Body of pancreas (tissue), 4 donors: ENCODE data around the gene ZFAND3. TPM values are rescaled to one million over a fixed set of nuclear protein-coding genes. Genes with fewer than 3 reads are reported as not detected.

ENCODE experiments used
- ATAC-seq: fragments of 150-250 bp; one replicate; pipeline ENCODE4 v1.9.1; 2016
- DNase-seq, 4 donors: peaks; one replicate each; pipeline ENCODE4 v3.0.0-alpha.2; 2019
- H3K27ac ChIP-seq, 4 donors: fragments of 200-600 bp; sonication (generic); 1 replicate in 3 of 4; 2 replicates in 1 of 4; pipeline versions ENCODE4 v1.5.1 to v1.6.1; 2016 to 2019; ENCODE audit warnings: mild to moderate bottlenecking in 1 of 4, mixed read lengths in 1 of 4, moderate library complexity in 1 of 4
- H3K27me3 ChIP-seq, 2 donors: fragments of 200-600 bp; sonication (generic); one replicate each; pipeline ENCODE4 v1.6.0; 2016; ENCODE audit warnings: mild to moderate bottlenecking in 1 of 2
- H3K36me3 ChIP-seq, 2 donors: fragments of 200-600 bp; sonication (generic); replicated peaks in 1 of 2; 2 replicates each; pipeline ENCODE4 v1.5.1; 2016; ENCODE audit warnings: low read depth in 2 of 2; ENCODE audit not compliant: insufficient read depth in 1 of 2
- H3K4me1 ChIP-seq: fragments of 200-600 bp; sonication (generic); one replicate; pipeline ENCODE4 v1.6.0; 2016
- H3K4me3 ChIP-seq, 2 donors: fragments of 200-600 bp; sonication (generic); 1 replicate in 1 of 2; 2 replicates in 1 of 2; pipeline ENCODE4 v1.5.1; 2016 to 2019
- H3K9me3 ChIP-seq, 3 donors: fragments of 200-600 bp; sonication (generic); 1 replicate in 2 of 3; 2 replicates in 1 of 3; pipeline ENCODE4 v1.5.1; 2016
- CTCF ChIP-seq, 7 experiments: fragments of 450-650 bp in 4 of 7; fragments of 200-600 bp in 3 of 7; sonication (generic) in 3 of 7; IDR thresholded peaks; one replicate each; pipeline ENCODE4 v1.5.1; 2016 to 2019; ENCODE audit warnings: antibody characterized with exemption in 7 of 7
- POLR2A ChIP-seq, 3 donors: fragments of 450-650 bp; IDR thresholded peaks; one replicate each; pipeline ENCODE4 v1.6.1; 2016; ENCODE audit warnings: antibody characterized with exemption in 3 of 3, mild to moderate bottlenecking in 2 of 3
- WGBS, 2 donors: methylation state at CpG; one replicate each; pipeline ENCODE4 v1.1.5; 2017; 5-methylcytosine and 5-hydroxymethylcytosine counted together
- intact Hi-C: fragments of 100-400 bp; cut with DNase I; formaldehyde crosslinking; loops from one replicate; pipeline ENCODE4 v1.15.1; 2023
- total RNA-seq, 2 donors: library from RNA; depleted of rRNA; stranded (reverse); fragments of >200 nt; gene quantifications; one replicate each; pipeline ENCODE4 v1.1.0, GENCODE V29; 2016

ZFAND3 gene
- total RNA-seq, 2 donors from 2014 or later: 20.8 to 27.0 TPM

DNA sequence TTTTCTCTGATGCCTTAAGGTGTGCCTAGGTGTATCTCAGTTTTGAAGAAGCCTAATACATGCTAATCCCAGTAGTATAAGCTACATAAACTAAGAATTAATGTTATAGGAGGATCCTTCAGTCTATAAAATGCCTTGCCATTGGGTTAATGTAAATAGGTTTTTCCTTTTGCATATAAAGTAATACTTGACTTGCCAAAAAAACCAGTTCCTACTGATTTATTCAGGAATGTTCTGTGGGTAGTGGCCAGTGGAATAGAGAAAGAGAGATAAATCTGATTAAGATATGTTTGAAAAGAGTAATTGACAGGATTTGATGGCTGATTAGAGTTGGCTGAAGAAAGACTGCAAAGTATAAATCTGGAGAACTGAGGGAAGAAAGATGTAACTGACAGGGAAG is 273.4 kb downstream of the ZFAND3 start:
- DNase-seq: no peak
- TF ChIP-seq CTCF (IDR thresholded peaks at IDR 0.05) (no peak), POLR2A (IDR thresholded peaks at IDR 0.05) (no peak)
- Histone ChIP-seq H3K36me3 (no peaks in the 10 kb centered on the region), H3K4me3 (no peak overlapping the region), H3K9me3 (no peaks in the 10 kb centered on the region), H3K4me1 (no peaks in the 10 kb centered on the region), H3K27ac (no peak overlapping the region), H3K27me3 (no peaks in the 10 kb centered on the region)
- no peak for ATAC-seq
- intact Hi-C loops: no loop called here

DNA sequence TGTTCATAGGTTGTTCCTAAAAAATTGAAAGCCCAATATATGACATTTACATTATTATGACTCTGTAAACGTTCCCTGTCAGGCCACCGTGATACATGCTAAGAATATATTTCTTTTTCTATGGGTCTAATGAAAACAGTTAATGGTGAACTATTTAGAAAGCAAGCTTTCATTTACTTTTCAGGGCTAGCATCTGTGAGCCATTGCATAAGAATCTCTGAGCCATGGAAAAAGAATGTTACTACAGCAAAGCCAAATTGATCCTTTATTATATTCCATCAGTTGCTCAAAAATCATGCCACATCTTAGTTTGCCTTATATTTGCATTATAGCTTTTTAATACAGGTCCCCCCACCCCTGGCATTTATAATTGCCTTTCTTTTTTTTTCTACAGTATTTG is 275.5 kb downstream of the ZFAND3 start:
- 78 to 88% methylated on average over 2 of the region's 2 CpGs for WGBS, 2 donors
- Histone ChIP-seq H3K36me3 (no peaks in the 10 kb centered on the region), H3K4me3 (no peak overlapping the region), H3K4me1 (no peaks in the 10 kb centered on the region), H3K27me3 (no peaks in the 10 kb centered on the region), H3K27ac (no peak overlapping the region), H3K9me3 (no peaks in the 10 kb centered on the region)
- no peak for TF ChIP-seq CTCF (IDR thresholded peaks at IDR 0.05)
- no peak for TF ChIP-seq POLR2A (IDR thresholded peaks at IDR 0.05)
- intact Hi-C loops: no loop called here
- DNase-seq (no peak), ATAC-seq (no peak)

- DNase-seq (no peak), ATAC-seq (no peak)
- H3K4me1 ChIP-seq: no peaks in the 10 kb centered on the region
- no peaks in the 10 kb centered on the region for H3K36me3 ChIP-seq
- TF ChIP-seq POLR2A (IDR thresholded peaks at IDR 0.05): no peak
- TF ChIP-seq CTCF (IDR thresholded peaks at IDR 0.05): no peak
- H3K27ac ChIP-seq: no peak overlapping the region
- WGBS, 2 donors: 82 to 96% methylated on average over 1 of the region's 1 CpG
- intact Hi-C loops: no loop called here
- no peaks in the 10 kb centered on the region for H3K27me3 ChIP-seq
- H3K4me3 ChIP-seq: no peak overlapping the region
- no peaks in the 10 kb centered on the region for H3K9me3 ChIP-seq
These were observed 279.7 kb downstream of the ZFAND3 start for GRCh38 chr6:38099221-38099620.

GRCh38 chr6:38100380-38100779 is 280.9 kb downstream of the ZFAND3 start:
- intact Hi-C loops: no loop called here
- Histone ChIP-seq H3K4me3 (no peak overlapping the region), H3K27ac (no peak overlapping the region), H3K27me3 (no peaks in the 10 kb centered on the region), H3K4me1 (no peaks in the 10 kb centered on the region), H3K36me3 (no peaks in the 10 kb centered on the region), H3K9me3 (no peaks in the 10 kb centered on the region)
- no peak for TF ChIP-seq POLR2A (IDR thresholded peaks at IDR 0.05)
- TF ChIP-seq CTCF (IDR thresholded peaks at IDR 0.05): no peak
- no peak for DNase-seq
- WGBS, 2 donors: 86 to 93% methylated on average over 1 of the region's 1 CpG
- ATAC-seq: no peak

GRCh38 chr6:38103921-38104320 is 284.4 kb downstream of the ZFAND3 start:
- intact Hi-C loops: no loop called here
- no peaks in the 10 kb centered on the region for H3K9me3 ChIP-seq
- DNase-seq (no peak), ATAC-seq (no peak)
- no peaks in the 10 kb centered on the region for H3K27me3 ChIP-seq
- WGBS, 2 donors: 91 to 96% methylated on average over 3 of the region's 3 CpGs
- no peak for TF ChIP-seq POLR2A (IDR thresholded peaks at IDR 0.05)
- no peak for TF ChIP-seq CTCF (IDR thresholded peaks at IDR 0.05)
- H3K36me3 ChIP-seq: no peaks in the 10 kb centered on the region
- no peak overlapping the region for H3K27ac ChIP-seq
- H3K4me1 ChIP-seq: peaks cover 12% of the 10 kb centered on the region
- no peak overlapping the region for H3K4me3 ChIP-seq
